Measurements from ENCODE around the gene CD38.

The CD38 gene

GRCh38 chr4:15901998-15902397 is 123.9 kb downstream of the CD38 start:
- TF ChIP-seq FOXM1 (IDR thresholded peaks at IDR 0.05; ENCODE audit: borderline replicate concordance, low read depth), result no peak
- TF ChIP-seq TEAD4 (IDR thresholded peaks at IDR 0.05), result no peak
- TF ChIP-seq TCF12 (IDR thresholded peaks at IDR 0.05; ENCODE audit: low read depth), result no peak
- no peak for TF ChIP-seq EP300 (IDR thresholded peaks at IDR 0.05; ENCODE audit: borderline replicate concordance)
- no peak for TF ChIP-seq REST (IDR thresholded peaks at IDR 0.05; ENCODE audit: low read depth)
- TF ChIP-seq ZBTB7A (IDR thresholded peaks at IDR 0.05; ENCODE audit: low read depth), result no peak
- TF ChIP-seq TAF1 (IDR thresholded peaks at IDR 0.05; ENCODE audit: low read depth), result no peak
- no peak for TF ChIP-seq CREB1 (IDR thresholded peaks at IDR 0.05; ENCODE audit: low read depth)
- no peak for TF ChIP-seq USF1 (IDR thresholded peaks at IDR 0.05)
- TF ChIP-seq EGR1 (IDR thresholded peaks at IDR 0.05), result no peak
- TF ChIP-seq CEBPB (IDR thresholded peaks at IDR 0.05), result no peak
- TF ChIP-seq NFIC (IDR thresholded peaks at IDR 0.05), result no peak
- no peak for TF ChIP-seq YY1 (IDR thresholded peaks at IDR 0.05; ENCODE audit: low read depth)
- TF ChIP-seq RAD21 (IDR thresholded peaks at IDR 0.05; ENCODE audit: low read depth), result no peak
- TF ChIP-seq MAX (IDR thresholded peaks at IDR 0.05), result no peak

- TF ChIP-seq MAX (IDR thresholded peaks at IDR 0.05) (no peak), ZBTB7A (IDR thresholded peaks at IDR 0.05; ENCODE audit: low read depth) (no peak), USF1 (IDR thresholded peaks at IDR 0.05) (no peak)
Observed at GRCh38 chr4:15902746-15903145, 124.6 kb downstream of the CD38 start.

Measured in Ishikawa (cell line).